AG04450 (cell line): ENCODE results near the gene GMIP. TPM values are rescaled to one million over a fixed set of nuclear protein-coding genes. Genes with fewer than 3 reads are reported as not detected.
A peak's percentile ranks its signal among the peaks of the same experiment; 100 is the strongest.

Experiments
- CTCF ChIA-PET: fragments of 300-600, 350-600 bp; formaldehyde crosslinking; extraction: SDS; loops from one replicate; lab custom pipeline; 2022; ENCODE audit warnings: antibody characterized with exemption, inconsistent platforms; lab: Charles Lee
- POLR2A ChIA-PET: fragments of 350-600 bp; formaldehyde crosslinking; extraction: SDS; loops from one replicate; lab custom pipeline; 2021; ENCODE audit warnings: antibody characterized with exemption, inconsistent platforms; lab: Yijun Ruan, JAX
- DNase-seq: peaks from one replicate; pipeline ENCODE4 v3.0.0-alpha.2; 2011; ENCODE audit warnings: low read depth, low spot score
- H3K27ac ChIP-seq: one replicate; pipeline ENCODE4 v1.5.1; 2012; ENCODE audit warnings: low read depth, low read length, control low read depth
- H3K27me3 ChIP-seq: one replicate; pipeline ENCODE4 v1.6.0; 2012; ENCODE audit warnings: low read length; ENCODE audit not compliant: control insufficient read depth, insufficient read depth
- H3K4me3 ChIP-seq: 2 replicates; pipeline ENCODE4 v1.5.1; 2011; ENCODE audit warnings: mild to moderate bottlenecking, low read depth, low read length, control low read depth
- H3K9me3 ChIP-seq: 2 replicates; pipeline ENCODE4 v1.5.1; 2012; ENCODE audit warnings: low read length; ENCODE audit not compliant: control insufficient read depth, insufficient read depth
- polyA plus RNA-seq: library from polyadenylated mRNA; depleted of rRNA; stranded (reverse); fragments of >200 nt; gene quantifications from 2 replicates; pipeline ENCODE4 v1.2.3, GENCODE V29; 2011
- TF ChIP-seq, protein P1 (sequence below): IDR thresholded peaks from 2 replicates; pipeline ENCODE4 v1.5.1; 2011; ENCODE audit warnings: low read depth, low read length, control low read depth, inconsistent platforms

GMIP gene
- polyA plus RNA-seq, 1 experiment: 3.1 TPM

DNA sequence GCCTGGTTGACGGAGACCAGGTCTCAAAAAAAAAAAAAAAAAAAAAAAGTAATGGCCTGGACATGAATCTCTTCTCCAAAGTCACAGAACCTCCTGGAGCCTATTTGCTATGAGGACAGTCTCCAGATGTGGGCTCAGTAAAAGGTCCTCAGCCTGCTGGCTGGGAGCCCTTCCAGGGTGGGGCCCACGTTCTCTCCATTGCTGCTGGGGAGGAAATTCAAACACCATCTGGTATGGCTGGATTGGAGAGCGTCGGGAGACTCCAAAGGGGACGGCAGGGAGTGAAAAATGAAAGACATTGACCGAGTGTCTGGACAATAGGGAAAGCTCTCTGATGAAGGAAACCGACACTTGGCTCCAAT, 23.6 kb downstream of the GMIP start:
- Histone ChIP-seq H3K27me3 (no peaks in the 10 kb centered on the region), H3K9me3 (no peaks in the 10 kb centered on the region; the same call in 1 of the 2 replicates), H3K4me3 (no peak overlapping the region), H3K27ac (no peak overlapping the region)
- POLR2A ChIA-PET: no interaction called here
- CTCF ChIA-PET: interaction anchor here (0.9 to 1.4 kb wide), 2 partner anchors 64 to 65 kb away, joined by 3 to 4 read pairs; no protein-coding TSS in a partner anchor
- TF ChIP-seq, protein P1, sequence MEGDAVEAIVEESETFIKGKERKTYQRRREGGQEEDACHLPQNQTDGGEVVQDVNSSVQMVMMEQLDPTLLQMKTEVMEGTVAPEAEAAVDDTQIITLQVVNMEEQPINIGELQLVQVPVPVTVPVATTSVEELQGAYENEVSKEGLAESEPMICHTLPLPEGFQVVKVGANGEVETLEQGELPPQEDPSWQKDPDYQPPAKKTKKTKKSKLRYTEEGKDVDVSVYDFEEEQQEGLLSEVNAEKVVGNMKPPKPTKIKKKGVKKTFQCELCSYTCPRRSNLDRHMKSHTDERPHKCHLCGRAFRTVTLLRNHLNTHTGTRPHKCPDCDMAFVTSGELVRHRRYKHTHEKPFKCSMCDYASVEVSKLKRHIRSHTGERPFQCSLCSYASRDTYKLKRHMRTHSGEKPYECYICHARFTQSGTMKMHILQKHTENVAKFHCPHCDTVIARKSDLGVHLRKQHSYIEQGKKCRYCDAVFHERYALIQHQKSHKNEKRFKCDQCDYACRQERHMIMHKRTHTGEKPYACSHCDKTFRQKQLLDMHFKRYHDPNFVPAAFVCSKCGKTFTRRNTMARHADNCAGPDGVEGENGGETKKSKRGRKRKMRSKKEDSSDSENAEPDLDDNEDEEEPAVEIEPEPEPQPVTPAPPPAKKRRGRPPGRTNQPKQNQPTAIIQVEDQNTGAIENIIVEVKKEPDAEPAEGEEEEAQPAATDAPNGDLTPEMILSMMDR: no peak
- no peak for DNase-seq

DNA sequence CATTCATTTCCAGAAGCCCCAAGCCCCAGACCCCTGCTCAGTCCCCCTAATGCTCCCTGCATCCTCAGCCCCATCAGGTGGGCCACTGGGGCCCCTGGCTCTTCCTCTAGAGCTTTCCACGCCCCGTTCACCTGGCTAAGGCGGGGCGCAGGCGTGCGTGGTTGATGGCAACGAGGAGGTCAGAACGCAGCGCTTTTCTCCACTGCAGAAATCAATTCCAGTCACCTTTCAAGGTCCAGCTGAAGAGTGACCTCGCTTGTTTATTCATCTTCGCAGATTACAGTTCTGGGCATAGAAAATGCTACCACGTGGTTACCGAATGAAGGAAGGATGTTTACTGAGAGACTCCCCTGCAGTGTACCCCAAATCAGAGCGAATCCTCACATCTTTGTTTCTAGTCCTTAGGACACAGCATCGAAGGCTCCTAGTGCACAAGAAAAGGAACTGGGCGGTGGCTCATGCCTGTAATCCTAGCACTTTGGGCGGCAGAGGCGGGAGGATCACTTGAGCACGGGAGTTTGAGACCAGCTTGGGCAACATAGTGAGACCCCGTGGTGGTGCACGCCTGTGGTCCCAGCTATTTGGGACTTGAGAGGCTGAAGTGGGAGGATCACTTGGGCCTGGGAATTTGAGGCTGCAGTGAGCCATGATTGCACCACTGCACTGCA, 24.1 kb downstream of the GMIP start:
- ChIA-PET POLR2A (no interaction called here), CTCF (interaction anchor here (1.4 kb wide), 1 partner anchor 65 kb away, joined by 4 read pairs; no protein-coding TSS in a partner anchor)
- H3K9me3 ChIP-seq: no peaks in the 10 kb centered on the region; the same call in 1 of the 2 replicates
- DNase-seq: no peak
- TF ChIP-seq, protein P1: no peak
- H3K4me3 ChIP-seq: peak overlapping the region; percentile 60
- no peaks in the 10 kb centered on the region for H3K27me3 ChIP-seq
- H3K27ac ChIP-seq: no peak overlapping the region

DNA sequence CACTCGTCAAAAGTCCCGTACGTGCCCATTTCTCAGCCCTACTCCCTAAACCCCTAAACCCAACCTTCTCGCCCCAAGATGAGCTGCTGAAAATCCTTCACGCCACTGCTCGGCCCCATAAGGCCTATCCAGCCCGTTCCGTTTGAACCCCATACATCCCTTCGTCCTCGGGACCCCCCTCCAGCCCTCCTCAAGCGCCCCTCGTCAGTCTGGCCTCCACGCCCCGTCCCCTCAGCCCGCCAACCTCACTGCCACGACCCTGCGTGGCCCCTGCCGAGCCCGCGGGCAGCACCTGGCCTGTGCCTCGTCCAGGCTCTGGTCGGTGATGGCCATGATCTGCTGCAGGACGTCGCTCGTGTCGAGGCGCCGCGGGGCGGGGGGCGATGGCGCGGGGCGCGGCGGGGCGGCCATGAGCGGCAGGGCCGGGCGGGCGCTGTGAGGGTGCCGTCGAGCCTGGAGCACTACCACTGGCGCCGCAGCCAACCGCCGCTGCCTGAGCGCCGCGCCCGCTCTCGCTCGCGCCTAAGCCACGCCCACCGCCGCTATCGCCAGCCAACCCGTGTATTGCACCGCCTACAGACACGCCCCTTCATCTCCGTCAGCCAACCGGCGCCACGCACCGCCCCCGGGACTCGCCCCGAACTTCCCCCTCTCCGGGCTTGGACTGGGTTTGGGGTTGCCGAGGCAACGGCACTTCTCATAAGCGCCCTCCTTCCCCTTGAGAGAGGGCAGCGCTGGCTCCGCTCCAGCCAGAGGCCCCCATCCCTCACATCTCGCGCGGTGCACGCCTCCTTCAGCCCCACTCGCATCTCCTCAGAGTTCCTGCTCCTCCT, 25.0 kb downstream of the GMIP start, which contains the start of gene PBX4:
Gene PBX4, minus strand, starts transcription at position 469 of the 833 bp plus-strand sequence. Its CDS starts 58 bp downstream, at position 411.
- no peaks in the 10 kb centered on the region; the same call in 1 of the 2 replicates for H3K9me3 ChIP-seq
- peak; percentile 48 for DNase-seq
- H3K4me3 ChIP-seq: peak within 1 kb of the TSS; percentile 60
- no peak within 1 kb of the TSS for H3K27ac ChIP-seq
- TF ChIP-seq, protein P1: no peak
- no peaks in the 10 kb centered on the region for H3K27me3 ChIP-seq
- CTCF ChIA-PET: interaction anchor here (1.4 kb wide), 1 partner anchor 64 kb away, joined by 4 read pairs; no protein-coding TSS in a partner anchor
- POLR2A ChIA-PET: no interaction called here

DNA sequence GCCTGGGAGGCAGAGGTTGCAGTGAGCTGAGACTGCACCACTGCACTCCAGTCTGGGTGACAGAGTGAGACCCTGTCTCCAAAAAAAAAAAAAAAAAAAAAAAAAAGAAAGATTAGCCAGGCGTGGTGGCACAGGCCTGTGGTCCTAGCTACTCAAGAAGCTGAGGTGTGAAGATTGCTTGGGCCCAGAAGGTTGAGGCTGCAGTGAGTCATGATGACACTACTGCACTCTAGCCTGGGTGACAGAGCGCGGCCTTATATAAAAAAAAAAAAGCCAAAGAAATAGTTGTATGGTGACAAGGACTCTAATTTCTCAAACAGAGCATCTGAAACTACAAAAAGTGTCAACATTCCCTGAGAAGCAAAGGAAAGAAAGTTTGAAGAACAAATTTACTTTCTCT, 28.4 kb downstream of the GMIP start:
- H3K4me3 ChIP-seq: no peak overlapping the region
- CTCF ChIA-PET: interaction anchor here (0.8 kb wide), 1 partner anchor 64 kb away, joined by 9 read pairs; no protein-coding TSS in a partner anchor
- TF ChIP-seq, protein P1: no peak
- POLR2A ChIA-PET: no interaction called here
- no peaks in the 10 kb centered on the region for H3K27me3 ChIP-seq
- no peaks in the 10 kb centered on the region; the same call in 1 of the 2 replicates for H3K9me3 ChIP-seq
- no peak overlapping the region for H3K27ac ChIP-seq
- DNase-seq: no peak
